HG03432 (cell line): ENCODE results near the gene TIMP2.
"Not testable (repeated sequence)": the region's sequence is repeated elsewhere in the genome, so short reads cannot be mapped to it uniquely, and the experiment has no call there.

Experiments
- ATAC-seq: cut with Tn5 transposase; IDR thresholded peaks from one replicate; pipeline ENCODE4 v1.9.1; 2021; ENCODE audit warnings: mild to moderate bottlenecking, moderate library complexity; ENCODE audit not compliant: unreplicated experiment

TIMP2 gene

GRCh38 chr17:78873519-78874340 lies 51.5 kb downstream of the TIMP2 start:
- no peak for ATAC-seq

DNA sequence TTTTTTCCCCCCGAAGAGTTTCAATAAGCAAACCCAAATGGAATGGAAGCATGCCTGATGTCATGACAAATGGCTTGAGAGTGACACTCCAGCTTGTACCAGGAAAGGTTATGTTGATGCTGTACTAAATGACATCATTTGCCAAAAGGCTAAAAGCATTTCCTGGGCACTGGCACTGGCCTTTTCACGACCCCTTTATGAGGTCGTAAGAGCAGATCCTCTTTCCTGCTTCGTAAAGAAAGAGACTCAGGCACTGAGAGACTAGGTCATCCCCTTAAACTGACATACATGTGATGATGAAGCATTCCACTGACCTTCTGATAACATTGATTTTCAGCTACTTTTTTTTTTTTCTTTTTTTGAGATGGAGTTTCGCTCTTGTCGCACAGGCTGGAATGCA lies 52.7 kb downstream of the TIMP2 start:
- no peak for ATAC-seq

DNA sequence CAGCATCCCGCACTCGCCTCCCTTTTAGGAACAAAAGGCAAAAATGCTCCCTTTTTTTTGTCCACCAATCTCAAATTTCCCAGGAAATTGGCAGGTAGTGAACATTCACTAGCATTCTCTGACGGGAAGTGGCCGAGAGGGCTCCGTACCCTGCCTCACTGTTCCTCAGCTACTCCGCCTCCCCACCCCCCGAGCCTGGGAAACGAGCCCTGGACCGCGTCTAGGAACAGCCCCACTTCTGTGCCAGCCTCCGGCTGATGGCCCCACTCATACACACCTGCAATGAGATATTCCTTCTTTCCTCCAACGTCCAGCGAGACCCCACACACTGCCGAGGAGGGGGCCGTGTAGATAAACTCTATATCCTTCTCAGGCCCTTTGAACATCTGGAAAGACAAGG lies 54.6 kb downstream of the TIMP2 start:
- no peak for ATAC-seq

DNA sequence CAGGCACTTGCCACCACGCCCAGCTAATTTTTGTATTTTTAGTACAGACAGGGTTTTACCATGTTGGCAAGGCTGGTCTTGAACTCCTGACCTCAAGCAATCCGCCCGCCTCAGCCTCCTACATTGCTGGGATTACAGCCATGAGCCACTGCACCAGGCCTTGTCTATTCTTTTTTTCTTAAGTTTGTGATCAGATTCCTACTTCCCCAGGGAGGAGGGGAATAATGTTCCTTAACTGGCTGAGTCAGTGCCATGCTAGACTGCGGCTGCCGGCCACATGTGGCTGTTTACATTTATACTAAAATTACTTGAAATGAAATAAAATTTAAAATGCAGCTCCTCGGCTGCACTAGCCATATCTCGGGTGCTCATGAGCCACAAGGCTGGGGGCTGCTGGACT lies 56.8 kb downstream of the TIMP2 start:
- no peak for ATAC-seq

DNA sequence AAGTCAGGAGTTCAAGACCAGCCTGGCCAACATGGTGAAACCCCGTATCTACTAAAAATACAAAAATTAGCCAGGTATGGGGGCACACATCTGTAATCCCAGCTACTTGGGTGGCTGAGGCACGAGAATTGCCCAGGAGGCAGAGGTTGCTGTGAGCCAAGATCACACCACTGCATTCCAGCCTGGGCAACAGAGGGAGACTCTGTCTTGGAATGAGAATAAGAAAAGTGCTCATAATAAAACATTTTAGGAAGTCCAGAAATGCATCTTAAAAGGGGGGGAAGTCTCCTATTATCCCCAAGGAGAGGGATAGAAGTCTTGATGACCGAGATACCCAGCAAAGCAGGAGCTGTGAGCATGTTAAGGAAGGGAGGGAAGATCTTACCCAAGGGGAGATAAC lies 58.1 kb downstream of the TIMP2 start:
- not testable (repeated sequence) for ATAC-seq

GRCh38 chr17:78865682-78866390 lies 59.4 kb downstream of the TIMP2 start:
- ATAC-seq = no peak

DNA sequence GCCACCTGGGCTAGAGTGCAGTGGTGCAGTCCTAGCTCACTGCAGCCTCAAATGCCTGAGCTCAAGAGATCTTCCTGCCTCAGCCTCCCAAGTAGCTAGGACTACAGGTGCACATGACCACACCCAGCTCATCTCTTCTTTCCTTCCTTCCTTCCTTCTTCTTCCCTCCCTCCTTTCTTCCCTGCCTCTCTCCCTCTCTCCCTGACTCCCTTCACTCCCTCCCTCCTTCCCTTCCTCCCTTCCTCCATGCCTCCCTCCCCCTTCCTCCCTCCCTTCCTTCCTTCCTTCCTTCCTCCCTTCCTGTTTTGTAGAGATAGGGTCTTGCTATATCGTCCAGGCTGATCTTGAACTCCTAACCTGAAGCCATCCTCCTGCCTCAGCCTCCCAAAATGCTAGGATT lies 61.1 kb downstream of the TIMP2 start:
- no peak for ATAC-seq

DNA sequence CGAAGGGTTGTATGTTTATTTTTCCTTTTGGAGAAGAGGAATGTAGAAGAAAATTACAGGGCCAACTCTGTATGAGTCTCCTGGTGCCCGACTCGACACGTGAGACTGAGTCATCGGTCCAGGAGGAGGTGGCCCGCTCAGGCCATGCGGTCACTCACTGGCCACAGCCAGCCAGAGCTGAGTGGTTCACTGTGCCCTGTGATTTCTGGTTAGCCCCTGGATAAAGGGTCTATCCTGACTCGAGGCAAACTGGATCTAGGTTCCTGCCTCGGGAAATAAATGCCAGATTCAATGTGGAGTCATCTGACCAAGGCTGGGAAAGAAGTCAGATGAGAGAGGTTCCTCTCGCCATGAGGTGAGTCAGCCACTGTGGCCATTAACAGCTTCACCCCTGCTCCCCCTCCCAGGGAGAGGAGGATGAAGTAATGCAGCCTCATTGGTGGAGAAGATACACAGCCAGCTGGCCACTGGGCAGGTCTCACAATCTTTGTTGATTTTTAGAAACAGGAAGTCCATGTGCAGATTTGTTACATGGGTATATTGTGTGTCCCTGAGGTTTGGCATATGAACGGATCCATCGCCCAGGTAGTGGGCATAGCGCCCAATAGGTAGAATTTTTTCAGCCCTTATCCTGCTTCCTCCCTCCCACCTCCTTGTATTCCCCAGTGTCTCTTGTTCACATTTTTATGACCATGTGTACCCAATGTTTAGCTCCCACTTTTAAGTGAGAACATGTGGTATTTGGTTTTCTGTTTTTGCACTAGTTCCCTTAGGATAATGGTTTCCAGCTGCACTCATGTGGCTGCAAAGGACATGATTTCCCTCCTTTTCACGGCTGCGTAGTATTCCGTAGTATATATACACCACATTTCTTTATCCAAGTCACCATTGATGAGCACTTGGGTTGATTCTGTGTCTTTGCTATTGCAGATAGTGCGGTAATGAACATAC lies 62.8 kb downstream of the TIMP2 start:
- no peak for ATAC-seq

DNA sequence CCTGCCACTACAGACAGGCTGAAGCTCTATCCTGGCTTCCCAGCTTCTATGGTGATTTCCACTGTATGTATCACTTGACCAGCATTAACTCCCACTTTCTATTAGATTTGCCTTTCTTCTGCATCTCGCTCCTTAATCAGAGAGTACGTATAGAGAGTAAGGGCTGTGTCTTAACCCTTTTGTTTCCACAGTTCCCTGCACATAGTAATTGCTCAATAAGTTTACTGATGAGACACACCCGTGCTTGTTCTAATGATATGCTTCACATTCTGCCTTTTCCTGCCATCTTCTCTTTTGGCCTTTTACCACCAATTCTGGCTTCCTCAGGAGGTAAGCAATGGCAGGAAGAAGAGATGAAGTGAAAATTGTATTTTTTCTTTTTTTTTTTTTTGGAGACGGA lies 64.0 kb downstream of the TIMP2 start:
- ATAC-seq = no peak

DNA sequence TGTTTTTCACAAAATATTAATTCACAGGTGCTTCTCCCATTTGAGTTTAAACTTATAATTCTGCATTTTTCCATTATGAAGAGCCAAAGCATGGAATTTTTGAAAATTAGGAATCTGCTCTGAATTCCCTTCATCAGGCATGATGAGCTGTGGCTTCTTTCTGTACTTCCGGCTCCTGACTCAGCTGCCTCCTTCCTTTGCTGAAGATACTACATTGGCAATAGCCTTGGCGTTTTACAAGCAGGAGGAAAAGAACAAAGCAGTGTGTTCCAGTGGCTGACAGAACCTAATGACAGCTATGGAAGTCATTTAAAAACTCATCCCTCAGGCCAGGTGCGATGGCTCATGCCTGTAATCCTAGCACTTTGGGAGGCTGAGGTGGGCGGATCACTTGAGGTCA lies 66.1 kb downstream of the TIMP2 start:
- ATAC-seq = no peak

DNA sequence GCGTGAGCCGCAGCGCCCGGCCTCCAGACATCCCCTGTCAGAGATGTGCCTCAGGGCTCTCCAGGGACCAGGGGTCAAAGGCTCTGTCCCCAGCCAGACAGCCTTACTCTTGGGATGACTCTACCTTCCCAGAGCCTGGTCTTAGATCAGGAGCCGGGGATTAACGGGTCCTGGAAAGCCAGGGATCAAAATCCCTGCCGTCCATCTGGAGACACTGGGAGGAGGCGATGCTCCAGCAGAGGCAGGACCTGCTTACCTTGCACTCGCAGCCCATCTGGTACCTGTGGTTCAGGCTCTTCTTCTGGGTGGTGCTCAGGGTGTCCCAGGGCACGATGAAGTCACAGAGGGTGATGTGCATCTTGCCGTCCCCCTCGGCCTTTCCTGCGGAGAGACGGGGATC lies 67.9 kb downstream of the TIMP2 start:
- no peak for ATAC-seq

- no peak for ATAC-seq
Observed at GRCh38 chr17:78855561-78856165, 69.5 kb downstream of the TIMP2 start.

DNA sequence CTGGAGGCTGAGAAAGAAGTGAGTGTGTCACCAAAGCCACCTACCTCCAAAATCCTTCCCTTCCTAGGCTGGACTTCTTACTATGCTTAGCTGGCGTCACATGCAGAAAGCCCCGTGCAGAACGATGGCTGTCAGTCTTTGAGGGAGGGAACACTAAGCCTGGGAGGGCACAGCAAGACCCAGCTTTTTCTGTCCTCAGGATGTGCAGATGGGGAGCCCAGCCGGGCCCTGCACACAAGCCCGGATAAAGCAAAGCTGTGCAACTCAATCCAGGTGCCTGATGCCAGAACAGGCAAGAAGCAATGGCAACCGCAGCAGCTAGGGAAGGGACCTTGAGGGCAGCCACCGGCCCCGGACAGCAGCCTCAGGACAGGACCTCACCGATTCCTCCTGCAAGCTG lies 70.7 kb downstream of the TIMP2 start:
- ATAC-seq = no peak

DNA sequence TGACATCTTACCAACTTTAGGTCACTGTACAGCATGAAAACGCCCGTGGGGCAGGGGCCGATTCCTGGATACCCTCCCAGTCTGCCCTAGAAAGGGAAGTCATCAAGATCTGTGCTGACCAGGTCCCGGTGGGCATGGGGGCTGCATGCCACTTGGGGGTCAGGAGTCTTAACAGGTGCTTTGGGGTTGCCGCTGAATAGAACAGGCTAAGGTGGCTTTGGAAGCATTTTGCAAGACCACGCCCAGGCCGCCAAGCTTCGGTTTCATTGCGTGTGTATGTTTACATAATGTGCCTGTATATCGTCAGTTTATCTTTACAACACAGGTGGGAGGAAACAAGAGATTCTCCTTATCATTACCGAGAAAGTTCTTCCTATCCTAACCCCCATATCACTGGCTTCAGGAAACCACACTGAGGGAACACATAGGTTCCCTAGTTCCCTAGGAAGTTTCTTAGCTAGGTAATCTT lies 71.2 kb downstream of the TIMP2 start:
- no peak for ATAC-seq

GRCh38 chr17:78852709-78853121 lies 72.5 kb downstream of the TIMP2 start:
- ATAC-seq = no peak

DNA sequence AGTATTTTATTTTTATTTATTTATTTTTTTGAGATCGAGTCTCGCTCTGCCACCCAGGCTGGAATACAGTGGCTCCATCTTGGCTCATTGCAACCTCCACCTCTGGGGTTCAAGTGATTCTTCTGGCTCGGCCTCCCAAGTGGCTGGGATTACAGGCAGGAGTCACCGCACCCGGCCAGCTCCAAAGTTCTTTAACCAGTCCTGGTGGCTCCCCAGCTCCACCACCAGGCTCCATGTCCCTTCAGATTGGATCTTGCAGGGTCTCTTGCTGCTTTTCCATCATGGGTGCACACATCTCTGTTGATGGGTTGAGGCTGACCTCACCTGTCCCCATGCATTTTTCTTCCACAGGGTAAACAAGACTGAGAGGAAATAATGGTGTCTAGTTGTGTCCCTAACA lies 76.2 kb downstream of the TIMP2 start:
- ATAC-seq = no peak

GRCh38 chr17:78847052-78847451 lies 78.1 kb downstream of the TIMP2 start:
- no peak for ATAC-seq

- no peak for ATAC-seq
Observed at GRCh38 chr17:78844301-78845005, 80.7 kb downstream of the TIMP2 start.

DNA sequence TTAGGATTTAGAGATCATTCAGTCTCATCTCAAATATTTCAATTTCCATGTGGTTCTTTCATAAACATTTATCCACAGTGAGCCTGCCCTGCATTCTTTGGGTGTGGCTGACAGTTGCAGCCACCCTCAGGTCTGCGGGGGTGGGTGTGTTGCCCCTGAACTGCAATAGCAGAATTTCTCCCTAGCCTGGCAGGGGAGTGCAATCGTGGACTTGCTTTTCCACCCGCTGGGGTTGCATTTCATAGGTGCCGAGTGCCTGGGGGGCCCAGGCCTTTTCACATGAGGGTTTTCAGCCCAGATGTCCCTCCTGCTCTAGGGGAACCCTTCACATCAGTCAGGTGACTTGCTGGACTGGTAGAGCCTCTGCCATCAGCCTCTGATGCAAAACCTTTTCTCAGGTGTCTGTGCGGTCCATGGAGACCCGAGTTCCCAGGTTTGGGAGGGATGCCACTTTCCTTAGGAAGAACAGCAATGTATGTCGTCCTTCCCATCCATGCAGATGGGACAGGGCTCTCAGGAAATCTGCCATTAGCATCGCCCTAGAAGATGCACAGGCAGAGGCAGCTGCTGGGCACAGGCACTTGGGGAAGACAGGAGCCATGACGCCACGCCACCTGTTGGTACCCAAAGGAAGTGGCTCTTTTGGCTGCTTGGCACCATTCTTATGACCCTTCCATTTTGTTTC lies 82.2 kb downstream of the TIMP2 start:
- no peak for ATAC-seq
